HG03066 (cell line): ENCODE data around the gene AFTPH.

Experiments
- ATAC-seq: cut with Tn5 transposase; IDR thresholded peaks from one replicate; pipeline ENCODE4 v1.9.1; 2021; ENCODE audit warnings: low read depth; ENCODE audit not compliant: unreplicated experiment

AFTPH gene

GRCh38 chr2:64607381-64608304, 83.5 kb downstream of the AFTPH start:
- ATAC-seq = no peak

- no peak for ATAC-seq
Measured at GRCh38 chr2:64608867-64609226, 84.7 kb downstream of the AFTPH start.

GRCh38 chr2:64609227-64609941, 85.3 kb downstream of the AFTPH start:
- ATAC-seq = peak; percentile 23

- no peak for ATAC-seq
Measured at GRCh38 chr2:64609942-64610281, 85.8 kb downstream of the AFTPH start.

GRCh38 chr2:64610316-64610855, 86.3 kb downstream of the AFTPH start:
- no peak for ATAC-seq

- ATAC-seq = no peak
Measured at GRCh38 chr2:64612575-64613195, 88.6 kb downstream of the AFTPH start.

GRCh38 chr2:64613276-64613675, 89.1 kb downstream of the AFTPH start:
- no peak for ATAC-seq

- no peak for ATAC-seq
Measured at GRCh38 chr2:64615192-64615763, 91.2 kb downstream of the AFTPH start.

GRCh38 chr2:64615844-64616536, 91.9 kb downstream of the AFTPH start:
- ATAC-seq = no peak

GRCh38 chr2:64617631-64618151, 93.6 kb downstream of the AFTPH start:
- ATAC-seq = no peak

- ATAC-seq = no peak
Measured at GRCh38 chr2:64620661-64621060, 96.5 kb downstream of the AFTPH start.

GRCh38 chr2:64622443-64623241, 98.5 kb downstream of the AFTPH start:
- ATAC-seq = no peak

- ATAC-seq = no peak
Measured at GRCh38 chr2:64623242-64623850, 99.2 kb downstream of the AFTPH start.

GRCh38 chr2:64624108-64624610, 100.0 kb downstream of the AFTPH start:
- no peak for ATAC-seq

GRCh38 chr2:64624862-64625261, 100.7 kb downstream of the AFTPH start:
- ATAC-seq = no peak

GRCh38 chr2:64625299-64626145, 101.4 kb downstream of the AFTPH start:
- ATAC-seq = no peak

- no peak for ATAC-seq
Measured at GRCh38 chr2:64626146-64626809, 102.2 kb downstream of the AFTPH start.
